ENCODE measurements around the gene PTEN. TPM values are rescaled to one million over a fixed set of nuclear protein-coding genes. Genes with fewer than 3 reads are reported as not detected.
"Not testable (repeated sequence)": the region's sequence is repeated elsewhere in the genome, so short reads cannot be mapped to it uniquely, and the experiment has no call there.

Gene PTEN
- total RNA-seq, 4 donors from 2014 or later, result 78.6 to 184 (median 129) TPM

- H3K4me1 ChIP-seq, result peaks cover 0 to 18% (median 15%) of the 10 kb centered on the region in 4 donors
- no peaks in the 10 kb centered on the region for H3K36me3 ChIP-seq
- intact Hi-C loops (cut with DNase I; ENCODE audit: low total_unique reads) (no loop called here), in situ Hi-C loops (cut with MboI; ENCODE audit: low pct_ligation_motif_present in 1 of 4, low pct_unique_long_range_greater_than_20kb in 1 of 4, low sequenced_read_pairs in 3 of 4) (loop anchor here (10.0 to 25.0 kb wide), 4 partner anchors 250 to 525 kb away; no protein-coding TSS in a partner anchor)
- no peak for DNase-seq
- TF ChIP-seq POLR2A (IDR thresholded peaks at IDR 0.05) (no peak), POLR2AphosphoS5 (IDR thresholded peaks at IDR 0.05) (no peak), EP300 (IDR thresholded peaks at IDR 0.05; ENCODE audit: low read depth) (no peak)
- TF ChIP-seq, protein P1, sequence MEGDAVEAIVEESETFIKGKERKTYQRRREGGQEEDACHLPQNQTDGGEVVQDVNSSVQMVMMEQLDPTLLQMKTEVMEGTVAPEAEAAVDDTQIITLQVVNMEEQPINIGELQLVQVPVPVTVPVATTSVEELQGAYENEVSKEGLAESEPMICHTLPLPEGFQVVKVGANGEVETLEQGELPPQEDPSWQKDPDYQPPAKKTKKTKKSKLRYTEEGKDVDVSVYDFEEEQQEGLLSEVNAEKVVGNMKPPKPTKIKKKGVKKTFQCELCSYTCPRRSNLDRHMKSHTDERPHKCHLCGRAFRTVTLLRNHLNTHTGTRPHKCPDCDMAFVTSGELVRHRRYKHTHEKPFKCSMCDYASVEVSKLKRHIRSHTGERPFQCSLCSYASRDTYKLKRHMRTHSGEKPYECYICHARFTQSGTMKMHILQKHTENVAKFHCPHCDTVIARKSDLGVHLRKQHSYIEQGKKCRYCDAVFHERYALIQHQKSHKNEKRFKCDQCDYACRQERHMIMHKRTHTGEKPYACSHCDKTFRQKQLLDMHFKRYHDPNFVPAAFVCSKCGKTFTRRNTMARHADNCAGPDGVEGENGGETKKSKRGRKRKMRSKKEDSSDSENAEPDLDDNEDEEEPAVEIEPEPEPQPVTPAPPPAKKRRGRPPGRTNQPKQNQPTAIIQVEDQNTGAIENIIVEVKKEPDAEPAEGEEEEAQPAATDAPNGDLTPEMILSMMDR (IDR thresholded peaks at IDR 0.05), result no peak
- WGBS, 2 donors (ENCODE audit: low coverage in 1 of 2), result 1% methylated on average over 21 of the region's 21 CpGs; no CpG with 5 or more reads in 1 of the 2 donors
- no peaks in the 10 kb centered on the region for H3K9me3 ChIP-seq
- peak overlapping the region; percentile 93 to 100 (median 98) for H3K27ac ChIP-seq
- no peaks in the 10 kb centered on the region for H3K27me3 ChIP-seq
- peak overlapping the region; percentile 69 to 97 (median 76) for H3K4me3 ChIP-seq
Observed at GRCh38 chr10:87862679-87863052, 759 bp upstream of the PTEN start.

GRCh38 chr10:87863951-87864495 is 598 bp downstream of the PTEN start:
- H3K36me3 ChIP-seq; H3K9me3 ChIP-seq; intact Hi-C loops (cut with DNase I; ENCODE audit: low total_unique reads); H3K27me3 ChIP-seq: not testable (repeated sequence)
- in situ Hi-C loops (cut with MboI; ENCODE audit: low pct_ligation_motif_present in 1 of 4, low pct_unique_long_range_greater_than_20kb in 1 of 4, low sequenced_read_pairs in 3 of 4), result loop anchor here (10.0 to 25.0 kb wide), 4 partner anchors 248 to 523 kb away; no protein-coding TSS in a partner anchor
- DNase-seq, result peak; percentile 22
- H3K27ac ChIP-seq, result peak overlapping the region; percentile 93 to 100 (median 98)
- peak overlapping the region; percentile 69 to 97 (median 76) for H3K4me3 ChIP-seq
- 1% methylated on average over 33 of the region's 47 CpGs; no CpG with 5 or more reads in 1 of the 2 donors for WGBS, 2 donors (ENCODE audit: low coverage in 1 of 2)
- H3K4me1 ChIP-seq, result peaks cover 0 to 32% (median 22%) of the 10 kb centered on the region in 4 donors

GRCh38 chr10:87864496-87865059 is 1.2 kb downstream of the PTEN start:
- Histone ChIP-seq H3K36me3 (no peaks in the 10 kb centered on the region), H3K4me1 (peaks cover 0 to 37% (median 26%) of the 10 kb centered on the region in 4 donors), H3K4me3 (peak overlapping the region; percentile 69 to 97 (median 76)), H3K9me3 (no peaks in the 10 kb centered on the region), H3K27ac (peak overlapping the region; percentile 93 to 100 (median 98)), H3K27me3 (no peaks in the 10 kb centered on the region)
- 0% methylated on average over 13 to 16 of the region's 16 CpGs for WGBS, 2 donors (ENCODE audit: low coverage in 1 of 2)
- in situ Hi-C loops (cut with MboI; ENCODE audit: low pct_ligation_motif_present in 1 of 4, low pct_unique_long_range_greater_than_20kb in 1 of 4, low sequenced_read_pairs in 3 of 4), result loop anchor here (10.0 to 25.0 kb wide), 4 partner anchors 248 to 523 kb away; no protein-coding TSS in a partner anchor
- TF ChIP-seq, protein P1 (IDR thresholded peaks at IDR 0.05), result no peak
- TF ChIP-seq EP300 (IDR thresholded peaks at IDR 0.05; ENCODE audit: low read depth), result no peak
- TF ChIP-seq POLR2AphosphoS5 (IDR thresholded peaks at IDR 0.05), result no peak
- no peak for TF ChIP-seq POLR2A (IDR thresholded peaks at IDR 0.05)
- no peak for DNase-seq
- intact Hi-C loops (cut with DNase I; ENCODE audit: low total_unique reads), result no loop called here

DNA sequence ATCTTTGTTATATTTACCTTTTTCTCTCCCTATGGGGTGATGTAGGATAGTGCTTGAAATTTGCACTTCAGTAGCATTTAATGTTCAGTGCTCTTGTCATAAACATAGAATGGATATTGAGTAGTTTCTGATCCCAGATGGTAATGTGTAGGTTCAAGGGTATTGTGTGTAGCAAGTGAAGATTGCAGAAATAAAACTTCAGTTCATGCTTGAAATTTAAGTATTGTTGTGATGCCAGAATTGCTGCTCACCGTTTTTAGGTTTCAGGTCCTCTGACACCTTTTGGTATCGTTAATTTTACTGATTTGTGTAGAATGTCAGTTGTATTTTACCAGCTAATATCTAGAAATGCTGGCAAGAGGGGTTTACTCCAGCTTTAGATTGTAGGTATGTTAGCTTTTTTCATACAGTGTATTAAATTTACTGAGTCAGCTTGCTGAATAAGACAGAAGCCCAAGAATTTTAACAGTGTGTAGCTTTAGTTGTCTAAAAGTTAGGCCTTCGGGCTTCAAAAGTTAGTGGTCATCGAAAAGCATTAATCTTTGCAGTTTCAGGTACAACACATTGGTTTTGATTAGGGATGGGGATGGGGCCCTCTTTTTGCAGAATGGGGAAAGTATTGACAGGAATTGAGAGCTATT is 1.9 kb downstream of the PTEN start:
- H3K4me1 ChIP-seq, result peaks cover 0 to 42% (median 29%) of the 10 kb centered on the region in 4 donors
- H3K4me3 ChIP-seq, result peak overlapping the region; percentile 69 to 97 (median 76)
- no peaks in the 10 kb centered on the region for H3K27me3 ChIP-seq
- TF ChIP-seq, protein P1 (IDR thresholded peaks at IDR 0.05), result no peak
- TF ChIP-seq POLR2AphosphoS5 (IDR thresholded peaks at IDR 0.05), result no peak
- no peak for TF ChIP-seq EP300 (IDR thresholded peaks at IDR 0.05; ENCODE audit: low read depth)
- TF ChIP-seq POLR2A (IDR thresholded peaks at IDR 0.05), result no peak
- no peaks in the 10 kb centered on the region for H3K36me3 ChIP-seq
- peak overlapping the region; percentile 93 to 100 (median 98) for H3K27ac ChIP-seq
- intact Hi-C loops (cut with DNase I; ENCODE audit: low total_unique reads), result no loop called here
- no peak for DNase-seq
- 0% methylated on average over 4 of the region's 4 CpGs for WGBS, 2 donors (ENCODE audit: low coverage in 1 of 2)
- H3K9me3 ChIP-seq, result no peaks in the 10 kb centered on the region
- in situ Hi-C loops (cut with MboI; ENCODE audit: low pct_ligation_motif_present in 1 of 4, low pct_unique_long_range_greater_than_20kb in 1 of 4, low sequenced_read_pairs in 3 of 4), result loop anchor here (10.0 to 25.0 kb wide), 4 partner anchors 247 to 522 kb away; no protein-coding TSS in a partner anchor
